ENCODE measurements around the gene ABHD6. TPM values are rescaled to one million over a fixed set of nuclear protein-coding genes. Genes with fewer than 3 reads are reported as not detected.
"Not testable (repeated sequence)": the region's sequence is repeated elsewhere in the genome, so short reads cannot be mapped to it uniquely, and the experiment has no call there.

The ABHD6 gene
- total RNA-seq, 1 experiment from 2014 or later, result 18.9 TPM

DNA sequence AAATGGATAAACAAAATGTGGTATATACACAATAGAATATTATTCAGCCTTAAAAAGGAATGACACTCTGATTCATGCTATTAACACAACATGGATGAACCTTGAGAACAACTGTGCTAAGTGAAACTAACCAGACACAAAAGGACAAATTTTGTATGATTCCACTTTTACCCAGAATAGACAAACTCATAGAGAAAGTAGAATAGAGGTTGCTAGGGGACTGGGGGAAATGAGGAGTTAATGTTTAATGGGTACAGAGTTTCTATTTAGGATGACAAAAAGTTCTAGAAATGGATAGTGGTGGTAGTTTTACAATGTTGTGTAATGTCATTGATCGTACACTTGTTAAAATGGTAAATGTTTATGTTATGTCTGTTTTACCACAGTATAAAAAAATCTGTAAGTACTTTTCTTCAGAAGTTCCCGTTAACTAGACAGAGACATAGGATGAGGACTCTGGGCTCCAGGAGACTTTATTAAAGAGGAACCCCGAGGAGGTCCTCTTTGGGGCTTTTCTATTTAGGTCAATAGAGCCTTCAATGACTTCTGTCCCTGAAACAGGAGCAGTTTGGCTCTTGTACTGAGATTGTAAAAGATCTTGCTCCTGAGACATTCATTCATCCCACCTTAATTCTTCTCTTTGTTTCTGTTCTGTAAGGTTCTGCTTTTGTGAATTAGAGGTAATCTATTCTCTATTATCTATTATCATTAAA, 24.5 kb downstream of the ABHD6 start:
- ChIA-PET CTCF (no interaction called here), POLR2A (no interaction called here)
- H3K27me3 ChIP-seq (ENCODE audit: control insufficient read depth, insufficient read depth, low read length), result no peaks in the 10 kb centered on the region
- no peak for ATAC-seq
- H3K9me3 ChIP-seq (ENCODE audit: control insufficient read depth, insufficient read depth, low read depth, low read length), result no peaks in the 10 kb centered on the region
- H3K4me1 ChIP-seq (ENCODE audit: control insufficient read depth, insufficient read depth, low read length), result no peaks in the 10 kb centered on the region
- no peak overlapping the region for H3K27ac ChIP-seq (ENCODE audit: low read length)
- DNase-seq (ENCODE audit: low read depth, low spot score), result no peak
- no peak for TF ChIP-seq SIN3A (IDR thresholded peaks at IDR 0.05; ENCODE audit: borderline replicate concordance, insufficient read depth, low read depth, low read length)
- no peak for TF ChIP-seq POLR2AphosphoS5 (IDR thresholded peaks at IDR 0.05; ENCODE audit: low read depth, low read length)
- TF ChIP-seq, protein P1, sequence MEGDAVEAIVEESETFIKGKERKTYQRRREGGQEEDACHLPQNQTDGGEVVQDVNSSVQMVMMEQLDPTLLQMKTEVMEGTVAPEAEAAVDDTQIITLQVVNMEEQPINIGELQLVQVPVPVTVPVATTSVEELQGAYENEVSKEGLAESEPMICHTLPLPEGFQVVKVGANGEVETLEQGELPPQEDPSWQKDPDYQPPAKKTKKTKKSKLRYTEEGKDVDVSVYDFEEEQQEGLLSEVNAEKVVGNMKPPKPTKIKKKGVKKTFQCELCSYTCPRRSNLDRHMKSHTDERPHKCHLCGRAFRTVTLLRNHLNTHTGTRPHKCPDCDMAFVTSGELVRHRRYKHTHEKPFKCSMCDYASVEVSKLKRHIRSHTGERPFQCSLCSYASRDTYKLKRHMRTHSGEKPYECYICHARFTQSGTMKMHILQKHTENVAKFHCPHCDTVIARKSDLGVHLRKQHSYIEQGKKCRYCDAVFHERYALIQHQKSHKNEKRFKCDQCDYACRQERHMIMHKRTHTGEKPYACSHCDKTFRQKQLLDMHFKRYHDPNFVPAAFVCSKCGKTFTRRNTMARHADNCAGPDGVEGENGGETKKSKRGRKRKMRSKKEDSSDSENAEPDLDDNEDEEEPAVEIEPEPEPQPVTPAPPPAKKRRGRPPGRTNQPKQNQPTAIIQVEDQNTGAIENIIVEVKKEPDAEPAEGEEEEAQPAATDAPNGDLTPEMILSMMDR (IDR thresholded peaks at IDR 0.05), result no peak
- TF ChIP-seq TCF7L2 (IDR thresholded peaks at IDR 0.05; ENCODE audit: low read depth, low read length), result no peak
- TF ChIP-seq, protein P2, sequence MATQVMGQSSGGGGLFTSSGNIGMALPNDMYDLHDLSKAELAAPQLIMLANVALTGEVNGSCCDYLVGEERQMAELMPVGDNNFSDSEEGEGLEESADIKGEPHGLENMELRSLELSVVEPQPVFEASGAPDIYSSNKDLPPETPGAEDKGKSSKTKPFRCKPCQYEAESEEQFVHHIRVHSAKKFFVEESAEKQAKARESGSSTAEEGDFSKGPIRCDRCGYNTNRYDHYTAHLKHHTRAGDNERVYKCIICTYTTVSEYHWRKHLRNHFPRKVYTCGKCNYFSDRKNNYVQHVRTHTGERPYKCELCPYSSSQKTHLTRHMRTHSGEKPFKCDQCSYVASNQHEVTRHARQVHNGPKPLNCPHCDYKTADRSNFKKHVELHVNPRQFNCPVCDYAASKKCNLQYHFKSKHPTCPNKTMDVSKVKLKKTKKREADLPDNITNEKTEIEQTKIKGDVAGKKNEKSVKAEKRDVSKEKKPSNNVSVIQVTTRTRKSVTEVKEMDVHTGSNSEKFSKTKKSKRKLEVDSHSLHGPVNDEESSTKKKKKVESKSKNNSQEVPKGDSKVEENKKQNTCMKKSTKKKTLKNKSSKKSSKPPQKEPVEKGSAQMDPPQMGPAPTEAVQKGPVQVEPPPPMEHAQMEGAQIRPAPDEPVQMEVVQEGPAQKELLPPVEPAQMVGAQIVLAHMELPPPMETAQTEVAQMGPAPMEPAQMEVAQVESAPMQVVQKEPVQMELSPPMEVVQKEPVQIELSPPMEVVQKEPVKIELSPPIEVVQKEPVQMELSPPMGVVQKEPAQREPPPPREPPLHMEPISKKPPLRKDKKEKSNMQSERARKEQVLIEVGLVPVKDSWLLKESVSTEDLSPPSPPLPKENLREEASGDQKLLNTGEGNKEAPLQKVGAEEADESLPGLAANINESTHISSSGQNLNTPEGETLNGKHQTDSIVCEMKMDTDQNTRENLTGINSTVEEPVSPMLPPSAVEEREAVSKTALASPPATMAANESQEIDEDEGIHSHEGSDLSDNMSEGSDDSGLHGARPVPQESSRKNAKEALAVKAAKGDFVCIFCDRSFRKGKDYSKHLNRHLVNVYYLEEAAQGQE (IDR thresholded peaks at IDR 0.05; ENCODE audit: insufficient read depth in 1 of 2, low read depth in 2 of 2, low read length in 1 of 2), result no peak
- H3K4me3 ChIP-seq (ENCODE audit: low read depth in 2 of 2, low read length in 2 of 2), result no peak overlapping the region
- no peaks in the 10 kb centered on the region; the same call in 1 of the 2 replicates for H3K36me3 ChIP-seq (ENCODE audit: control insufficient read depth, insufficient read depth, low read length)
- in situ Hi-C loops (cut with HindIII; ENCODE audit: low pct_unique_long_range_greater_than_20kb, low sequenced_read_pairs) (no loop called here), intact Hi-C loops (cut with micrococcal nuclease; ENCODE audit: unreplicated experiment) (no loop called here)
- no TSS peak for BruUV-seq (replicated peaks)

DNA sequence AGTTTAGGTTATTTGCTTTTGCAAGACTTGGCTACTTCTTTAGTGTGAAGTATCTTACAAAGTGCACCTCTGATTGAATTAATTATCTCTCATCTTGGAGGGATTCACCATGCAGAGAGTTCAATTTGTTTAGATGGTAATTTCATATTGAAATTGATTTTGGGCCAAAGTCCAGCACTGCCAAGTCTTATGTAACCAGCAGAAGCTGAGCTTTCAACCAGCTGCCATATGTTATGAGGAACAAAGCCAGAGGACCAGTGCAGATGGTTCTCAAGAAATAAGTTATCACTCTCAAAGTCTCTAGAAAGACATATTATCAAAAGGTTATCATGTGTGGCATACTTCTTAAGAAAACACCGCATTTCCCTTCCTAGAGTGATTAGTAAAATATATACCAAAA, 29.0 kb downstream of the ABHD6 start:
- DNase-seq (ENCODE audit: low read depth, low spot score), result no peak
- Histone ChIP-seq H3K4me1 (ENCODE audit: control insufficient read depth, insufficient read depth, low read length) (no peaks in the 10 kb centered on the region), H3K27ac (ENCODE audit: low read length) (no peak overlapping the region), H3K9me3 (ENCODE audit: control insufficient read depth, insufficient read depth, low read depth, low read length) (no peaks in the 10 kb centered on the region), H3K27me3 (ENCODE audit: control insufficient read depth, insufficient read depth, low read length) (no peaks in the 10 kb centered on the region), H3K4me3 (ENCODE audit: low read depth in 2 of 2, low read length in 2 of 2) (no peak overlapping the region), H3K36me3 (ENCODE audit: control insufficient read depth, insufficient read depth, low read length) (no peaks in the 10 kb centered on the region)
- in situ Hi-C loops (cut with HindIII; ENCODE audit: low pct_unique_long_range_greater_than_20kb, low sequenced_read_pairs), result no loop called here
- TF ChIP-seq SIN3A (IDR thresholded peaks at IDR 0.05; ENCODE audit: borderline replicate concordance, insufficient read depth, low read depth, low read length), result no peak
- TF ChIP-seq, protein P1 (IDR thresholded peaks at IDR 0.05), result no peak
- TF ChIP-seq, protein P2 (IDR thresholded peaks at IDR 0.05; ENCODE audit: insufficient read depth in 1 of 2, low read depth in 2 of 2, low read length in 1 of 2), result no peak
- TF ChIP-seq POLR2AphosphoS5 (IDR thresholded peaks at IDR 0.05; ENCODE audit: low read depth, low read length), result no peak
- TF ChIP-seq TCF7L2 (IDR thresholded peaks at IDR 0.05; ENCODE audit: low read depth, low read length), result no peak
- no TSS peak for BruUV-seq (replicated peaks)
- ChIA-PET POLR2A (interaction anchor here (0.6 kb wide), 1 partner anchor 50 kb away, joined by 8 read pairs; no protein-coding TSS in a partner anchor), CTCF (no interaction called here)
- intact Hi-C loops (cut with micrococcal nuclease; ENCODE audit: unreplicated experiment), result no loop called here
- no peak for ATAC-seq

DNA sequence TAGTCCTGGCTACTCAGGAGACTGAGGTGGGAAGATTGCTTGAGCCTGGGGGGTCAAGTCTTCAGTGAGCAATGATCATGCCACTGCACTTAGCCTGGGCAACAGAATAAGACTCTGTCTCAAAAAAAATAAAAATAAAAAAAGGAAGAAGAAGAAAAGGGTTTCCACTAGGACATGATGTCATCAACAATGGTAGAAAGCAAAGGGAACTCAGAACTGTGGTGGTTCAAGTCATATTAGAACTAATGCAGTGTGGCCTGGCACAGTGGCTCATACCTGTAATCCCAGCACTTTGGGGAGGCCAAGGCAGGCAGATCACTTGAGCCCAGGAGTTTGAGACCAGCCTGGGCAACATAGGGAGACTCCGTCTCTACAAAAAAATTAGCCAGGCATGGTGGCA, 30.0 kb downstream of the ABHD6 start:
- POLR2A ChIA-PET; in situ Hi-C loops (cut with HindIII; ENCODE audit: low pct_unique_long_range_greater_than_20kb, low sequenced_read_pairs); H3K36me3 ChIP-seq (ENCODE audit: control insufficient read depth, insufficient read depth, low read length); H3K9me3 ChIP-seq (ENCODE audit: control insufficient read depth, insufficient read depth, low read depth, low read length); BruUV-seq (replicated peaks); H3K27ac ChIP-seq (ENCODE audit: low read length); intact Hi-C loops (cut with micrococcal nuclease; ENCODE audit: unreplicated experiment); DNase-seq (ENCODE audit: low read depth, low spot score); H3K4me1 ChIP-seq (ENCODE audit: control insufficient read depth, insufficient read depth, low read length); ATAC-seq; CTCF ChIA-PET; H3K27me3 ChIP-seq (ENCODE audit: control insufficient read depth, insufficient read depth, low read length); H3K4me3 ChIP-seq (ENCODE audit: low read depth in 2 of 2, low read length in 2 of 2): not testable (repeated sequence)

Measured in Panc1 (cell line).